HFF-Myc (cell line): ENCODE data around the gene LAMC2.

Experiments used
- DNase-seq: peaks from one replicate; pipeline ENCODE4 v3.0.0-alpha.2; 2011; ENCODE audit warnings: low read depth; ENCODE audit errors: extremely low read depth
- H3K4me3 ChIP-seq: replicated peaks from 2 replicates; pipeline ENCODE4 v1.5.1; 2011; ENCODE audit warnings: low read depth, mild to moderate bottlenecking, control low read depth, low read length
- CTCF ChIP-seq: IDR thresholded peaks from 2 replicates; pipeline ENCODE4 v1.5.1; 2012; ENCODE audit warnings: mild to moderate bottlenecking, low read depth, low read length, control low read depth; ENCODE audit errors: missing control alignments

LAMC2 gene

GRCh38 chr1:183223467-183223866 lies 37.4 kb downstream of the LAMC2 start:
- no peak for DNase-seq
- no peak overlapping the region for H3K4me3 ChIP-seq
- no peak for TF ChIP-seq CTCF

GRCh38 chr1:183226361-183226760 lies 40.3 kb downstream of the LAMC2 start:
- no peak for TF ChIP-seq CTCF
- no peak for DNase-seq
- H3K4me3 ChIP-seq, result no peak overlapping the region

GRCh38 chr1:183226963-183227362 lies 40.9 kb downstream of the LAMC2 start:
- no peak overlapping the region for H3K4me3 ChIP-seq
- no peak for DNase-seq
- TF ChIP-seq CTCF, result no peak

- no peak for DNase-seq
- TF ChIP-seq CTCF, result peak; percentile 81
- no peak overlapping the region for H3K4me3 ChIP-seq
These were observed 41.6 kb downstream of the LAMC2 start for GRCh38 chr1:183227422-183228346.

- H3K4me3 ChIP-seq, result no peak overlapping the region
- DNase-seq, result no peak
- no peak for TF ChIP-seq CTCF
These were observed 42.5 kb downstream of the LAMC2 start for GRCh38 chr1:183228347-183229220.

GRCh38 chr1:183230413-183230812 lies 44.3 kb downstream of the LAMC2 start:
- no peak for DNase-seq
- no peak for TF ChIP-seq CTCF
- H3K4me3 ChIP-seq, result no peak overlapping the region
